Stimulated activated CD8-positive, alpha-beta memory T cell treated with anti-CD3 and anti-CD28 coated beads, Interleukin-2, amount 100 ng/mL, for 48 hours (primary cell): Measurements from ENCODE around the gene NKX6-2.
"Not testable (repeated sequence)": the region's sequence is repeated elsewhere in the genome, so short reads cannot be mapped to it uniquely, and the experiment has no call there.

ENCODE experiments used
- DNase-seq, 2 donors: peaks; one replicate each; pipeline ENCODE4 v3.0.0-alpha.2; 2020; ENCODE audit warnings: low read depth in 2 of 2

The NKX6-2 gene

GRCh38 chr10:132785723-132786475 is at the start of gene NKX6-2:
Gene NKX6-2 (minus strand): TSS chr10:132786147. CDS start chr10:132785948, 199 bp downstream.
- no peak for DNase-seq

- no peak for DNase-seq
These were observed 49.2 kb upstream of the NKX6-2 start for GRCh38 chr10:132834891-132835847.

- no peak for DNase-seq
These were observed 48.4 kb upstream of the NKX6-2 start for GRCh38 chr10:132834311-132834761.

- no peak for DNase-seq
These were observed 47.6 kb upstream of the NKX6-2 start for GRCh38 chr10:132833421-132834111.

- DNase-seq, result no peak
These were observed 46.4 kb upstream of the NKX6-2 start for GRCh38 chr10:132832186-132832969.

GRCh38 chr10:132829403-132829802 is 43.5 kb upstream of the NKX6-2 start:
- no peak for DNase-seq

GRCh38 chr10:132828681-132829080 is 42.7 kb upstream of the NKX6-2 start:
- no peak for DNase-seq

- DNase-seq, result no peak
These were observed 42.1 kb upstream of the NKX6-2 start for GRCh38 chr10:132827861-132828539.

GRCh38 chr10:132827423-132827789 is 41.5 kb upstream of the NKX6-2 start:
- DNase-seq, result no peak

GRCh38 chr10:132826524-132827422 is 40.8 kb upstream of the NKX6-2 start:
- no peak for DNase-seq

- not testable (repeated sequence) for DNase-seq
These were observed 40.0 kb upstream of the NKX6-2 start for GRCh38 chr10:132825783-132826523.

- DNase-seq, result no peak
These were observed 34.1 kb upstream of the NKX6-2 start for GRCh38 chr10:132820056-132820455.

- no peak for DNase-seq
These were observed 31.8 kb upstream of the NKX6-2 start for GRCh38 chr10:132817701-132818211.

- DNase-seq, result no peak
These were observed 30.8 kb upstream of the NKX6-2 start for GRCh38 chr10:132816718-132817117.

GRCh38 chr10:132815168-132815857 is 29.4 kb upstream of the NKX6-2 start:
- no peak for DNase-seq

GRCh38 chr10:132814469-132814856 is 28.5 kb upstream of the NKX6-2 start:
- DNase-seq, result no peak

GRCh38 chr10:132813560-132814468 is 27.9 kb upstream of the NKX6-2 start:
- no peak for DNase-seq
